IMR-90 (cell line): ENCODE measurements around the gene PPP2R2D. TPM values are rescaled to one million over a fixed set of nuclear protein-coding genes. Genes with fewer than 3 reads are reported as not detected.

ENCODE experiments used
- ATAC-seq: fragments of 200-7000 bp; cut with Tn5 transposase; 2 replicates; pipeline ENCODE4 v1.9.1; 2020; ENCODE audit warnings: low read depth, mild to moderate bottlenecking, moderate library complexity
- BruUV-seq: library from RNA; stranded (reverse); fragments of 400-500 nt; replicated peaks from 2 replicates; lab custom pipeline; 2021; lab: Mats Ljungman, UMichigan
- CTCF ChIA-PET: fragments of 300-600 bp; formaldehyde crosslinking; extraction: SDS; loops from one replicate; lab custom pipeline; 2021; ENCODE audit warnings: antibody characterized with exemption; lab: Yijun Ruan, JAX
- POLR2A ChIA-PET: fragments of 300-600 bp; sonication (Branson Sonifier 250); formaldehyde crosslinking; loops from one replicate; lab custom pipeline; 2022; ENCODE audit warnings: antibody characterized with exemption; ENCODE audit not compliant: unreplicated experiment; lab: Charles Lee
- DNase-seq: peaks from one replicate; pipeline ENCODE4 v3.0.0; 2013
- H2AFZ ChIP-seq: replicated peaks from 2 replicates; pipeline ENCODE3; 2013; ENCODE audit warnings: low read length, mild to moderate bottlenecking; ENCODE audit not compliant: poor library complexity
- H2AK5ac ChIP-seq: 2 replicates; pipeline ENCODE4 v1.6.1; 2013; ENCODE audit warnings: low read depth, low read length, inconsistent platforms
- H2AK9ac ChIP-seq: replicated peaks from 2 replicates; pipeline ENCODE3; 2013; ENCODE audit warnings: mild to moderate bottlenecking, low read depth, low read length, moderate library complexity; ENCODE audit not compliant: poor library complexity
- H2BK120ac ChIP-seq: 2 replicates; pipeline ENCODE4 v1.6.1; 2013; ENCODE audit warnings: low read depth, low read length, inconsistent platforms
- H2BK15ac ChIP-seq: 3 replicates; pipeline ENCODE4 v1.6.1; 2013; ENCODE audit warnings: low read depth, low read length, inconsistent platforms
- H2BK20ac ChIP-seq: 2 replicates; pipeline ENCODE4 v1.6.1; 2013; ENCODE audit warnings: low read depth, mild to moderate bottlenecking, inconsistent platforms, low read length, moderate library complexity
- H2BK5ac ChIP-seq: 2 replicates; pipeline ENCODE4 v1.6.1; 2013; ENCODE audit warnings: mild to moderate bottlenecking, low read depth, low read length, inconsistent platforms; ENCODE audit not compliant: poor library complexity, severe bottlenecking
- H3K14ac ChIP-seq: replicated peaks from 2 replicates; pipeline ENCODE4 v1.6.1; 2013; ENCODE audit warnings: low read depth, low read length, inconsistent platforms
- H3K18ac ChIP-seq: 2 replicates; pipeline ENCODE4 v1.6.1; 2013; ENCODE audit warnings: low read depth, low read length, control low read depth
- H3K23ac ChIP-seq: 2 replicates; pipeline ENCODE4 v1.6.1; 2013; ENCODE audit warnings: low read depth, low read length, inconsistent platforms
- H3K27ac ChIP-seq: 2 replicates; pipeline ENCODE4 v1.5.1; 2013; ENCODE audit warnings: mild to moderate bottlenecking, control low read depth, low read length; ENCODE audit not compliant: insufficient read depth
- H3K27me3 ChIP-seq: 2 replicates; pipeline ENCODE4 v1.6.1; 2013; ENCODE audit warnings: low read length; ENCODE audit not compliant: control insufficient read depth, insufficient read depth
- H3K36me3 ChIP-seq: 2 replicates; pipeline ENCODE4 v1.6.1; 2013; ENCODE audit warnings: low read length, mixed read lengths; ENCODE audit not compliant: control insufficient read depth, insufficient read depth
- H3K4ac ChIP-seq: 2 replicates; pipeline ENCODE4 v1.6.1; 2013; ENCODE audit warnings: low read depth, low read length, inconsistent platforms
- H3K4me1 ChIP-seq: 2 replicates; pipeline ENCODE4 v1.6.1; 2013; ENCODE audit warnings: low read length, mixed read lengths; ENCODE audit not compliant: control insufficient read depth, insufficient read depth
- H3K4me2 ChIP-seq: 2 replicates; pipeline ENCODE4 v1.6.1; 2013; ENCODE audit warnings: low read depth, mild to moderate bottlenecking, control low read depth, low read length, moderate library complexity
- H3K4me3 ChIP-seq: 2 replicates; pipeline ENCODE4 v1.5.1; 2013; ENCODE audit warnings: low read depth, mild to moderate bottlenecking, control low read depth, low read length, moderate library complexity; ENCODE audit not compliant: insufficient read depth
- H3K56ac ChIP-seq: 2 replicates; pipeline ENCODE4 v1.6.1; 2013; ENCODE audit warnings: low read length, inconsistent platforms; ENCODE audit not compliant: insufficient read depth; ENCODE audit errors: extremely low read depth
- H3K79me1 ChIP-seq, 2 experiments: 2 replicates each; pipeline ENCODE4 v1.6.1; 2013; ENCODE audit warnings: low read length in 2 of 2, inconsistent platforms in 1 of 2, low read depth in 1 of 2
- H3K9ac ChIP-seq: 2 replicates; pipeline ENCODE4 v1.6.1; 2013; ENCODE audit warnings: low read depth, low read length, control low read depth
- H3K9me1 ChIP-seq: 2 replicates; pipeline ENCODE4 v1.6.1; 2013; ENCODE audit warnings: low read length, inconsistent platforms; ENCODE audit not compliant: insufficient read depth
- H3K9me3 ChIP-seq: 2 replicates; pipeline ENCODE4 v1.6.1; 2013; ENCODE audit warnings: low read length; ENCODE audit not compliant: control insufficient read depth, insufficient read depth
- H4K20me1 ChIP-seq: 2 replicates; pipeline ENCODE4 v1.6.1; 2013; ENCODE audit warnings: low read length, inconsistent platforms; ENCODE audit not compliant: insufficient read depth
- H4K5ac ChIP-seq: 2 replicates; pipeline ENCODE4 v1.6.1; 2013; ENCODE audit warnings: mild to moderate bottlenecking, low read depth, low read length, control low read depth
- H4K8ac ChIP-seq, 2 experiments: 2 replicates each; pipeline ENCODE4 v1.6.1; 2013; ENCODE audit warnings: low read depth in 2 of 2, low read length in 2 of 2, control low read depth in 1 of 2, inconsistent platforms in 1 of 2
- H4K91ac ChIP-seq: 2 replicates; pipeline ENCODE4 v1.6.1; 2013; ENCODE audit warnings: low read depth, low read length, inconsistent platforms; ENCODE audit not compliant: insufficient read depth
- CEBPB ChIP-seq: IDR thresholded peaks from 2 replicates; pipeline ENCODE4 v1.6.1; 2012; ENCODE audit warnings: low read depth, low read length, improper control_type of control experiment
- CTCF ChIP-seq: conservative IDR thresholded peaks from 2 replicates; pipeline ENCODE4 v1.5.1; 2012; ENCODE audit warnings: mild to moderate bottlenecking, low read depth, low read length, improper control_type of control experiment
- RCOR1 ChIP-seq: IDR thresholded peaks from 2 replicates; pipeline ENCODE4 v1.6.1; 2012; ENCODE audit warnings: mild to moderate bottlenecking, low read length, improper control_type of control experiment; ENCODE audit not compliant: insufficient replicate concordance
- RFX5 ChIP-seq: IDR thresholded peaks from 2 replicates; pipeline ENCODE4 v1.8.0; 2012; ENCODE audit warnings: low read depth, mild to moderate bottlenecking, low read length, moderate library complexity
- SMC3 ChIP-seq: fragments of 150-350 bp; IDR thresholded peaks from 2 replicates; pipeline ENCODE4 v1.6.1; 2016; ENCODE audit warnings: low read depth, mild to moderate bottlenecking, antibody characterized with exemption, low read length, moderate library complexity
- WGBS, 2 experiments: methylation state at CpG; one replicate each; pipeline versions ENCODE4 v1.1.5 to v1.1.7; 2013; ENCODE audit warnings: missing lambda C conversion rate in 2 of 2; ENCODE audit not compliant: insufficient read length in 1 of 2; ENCODE audit errors: extremely low coverage in 2 of 2; 5-methylcytosine and 5-hydroxymethylcytosine counted together
- dilution Hi-C: fragments of 300-500 bp; cut with HindIII; formaldehyde crosslinking; loops from one replicate; pipeline ENCODE4 v1.14.3; 2018; ENCODE audit warnings: low sequenced_read_pairs; ENCODE audit not compliant: unreplicated experiment
- in situ Hi-C: fragments of 300-500 bp; cut with MboI; formaldehyde crosslinking; loops from 3 replicates; pipeline ENCODE4 v1.14.3; 2019; ENCODE audit warnings: low sequenced_read_pairs, inconsistent platforms, mixed read lengths
- intact Hi-C: fragments of 100-400 bp; cut with micrococcal nuclease; formaldehyde crosslinking; loops from 2 replicates; pipeline ENCODE4 v1.10.0; 2022
- polyA plus RNA-seq, 3 experiments: library from polyadenylated mRNA; depleted of rRNA; stranded (reverse); fragments of >200 nt; gene quantifications; 2 replicates each; pipeline ENCODE4 v1.2.3, GENCODE V29; 2012; ENCODE audit warnings: low replicate concordance in 1 of 3
- total RNA-seq: library from RNA; depleted of rRNA; stranded (reverse); fragments of >200 nt; gene quantifications from 2 replicates; pipeline ENCODE4 v1.2.3, GENCODE V29; 2012

PPP2R2D gene
- total and polyA plus RNA-seq, 2 of the 4 experiments (the other 2 are of a cell fraction) = 22.8 to 23.8 TPM

GRCh38 chr10:131996466-131997365 lies 95.9 kb downstream of the PPP2R2D start:
- 81% methylated on average over 6 of the region's 16 CpGs; no CpG with 5 or more reads in 1 of the 2 experiments for WGBS, 2 experiments
- peak overlapping the region; percentile 48 for H3K4ac ChIP-seq

More at GRCh38 chr10:131996466-131997365, 95.9 kb downstream of the PPP2R2D start:
- Histone ChIP-seq H4K91ac (peak overlapping the region; percentile 41; the same call in 1 of the 2 replicates), H2BK5ac (no peak overlapping the region), H4K20me1 (no peaks in the 10 kb centered on the region), H3K56ac (no peak overlapping the region), H3K27me3 (no peaks in the 10 kb centered on the region), H3K27ac (no peak overlapping the region; the same call in 1 of the 2 replicates), H4K8ac (peak overlapping the region in 1 of 2 experiments; percentile 42; a peak in 1 of 4 replicates), H3K18ac (peak overlapping the region; percentile 50; the same call in 1 of the 2 replicates), H2AFZ (peak overlapping the region; percentile 68), H3K4me1 (peaks cover 18% of the 10 kb centered on the region), H3K14ac (no peak overlapping the region; the same call in 1 of the 2 replicates), H3K4me2 (no peak overlapping the region), H3K9ac (no peak overlapping the region; the same call in 1 of the 2 replicates), H4K5ac (no peak overlapping the region; the same call in 1 of the 2 replicates), H3K9me1 (peaks cover 10% of the 10 kb centered on the region; the same call in 1 of the 2 replicates), H3K4me3 (no peak overlapping the region), H2AK9ac (peak overlapping the region; percentile 77), H2BK15ac (no peak overlapping the region), H3K79me1 (no peaks in the 10 kb centered on the region), H3K23ac (no peak overlapping the region), H2BK120ac (peak overlapping the region; percentile 35; the same call in 1 of the 2 replicates), H2BK20ac (peak overlapping the region; percentile 60; the same call in 1 of the 2 replicates), H2AK5ac (peak overlapping the region; percentile 15; the same call in 1 of the 2 replicates), H3K9me3 (no peaks in the 10 kb centered on the region), H3K36me3 (no peaks in the 10 kb centered on the region)
- ATAC-seq (no peak), DNase-seq (no peak)
- TF ChIP-seq CEBPB (no peak), SMC3 (no peak), RFX5 (no peak), RCOR1 (no peak), CTCF (no peak)
- dilution Hi-C loops (no loop called here), in situ Hi-C loops (no loop called here), intact Hi-C loops (loop anchor here (1.0 kb wide), 1 partner anchor 12 kb away; no protein-coding TSS in a partner anchor)
- no TSS peak for BruUV-seq
- ChIA-PET CTCF (interaction anchor here (0.6 to 1.5 kb wide), 2 partner anchors 13 to 16 kb away, joined by 3 read pairs; no protein-coding TSS in a partner anchor), POLR2A (no interaction called here)
